Colon (tissue), 2 donors: ENCODE measurements around the gene CDH16.
"Not testable (repeated sequence)": the region's sequence is repeated elsewhere in the genome, so short reads cannot be mapped to it uniquely, and the experiment has no call there.

Experiments used
- FAIRE-seq: peaks from 2 replicates; lab custom pipeline; 2012; peaks lifted over from hg19 to GRCh38; lab: Jason Lieb, UNC
- donor health status: control.
- donor health status: control.

The CDH16 gene

GRCh38 chr16:66946974-66947301 is 28.3 kb upstream of the CDH16 start:
- FAIRE-seq = no peak

DNA sequence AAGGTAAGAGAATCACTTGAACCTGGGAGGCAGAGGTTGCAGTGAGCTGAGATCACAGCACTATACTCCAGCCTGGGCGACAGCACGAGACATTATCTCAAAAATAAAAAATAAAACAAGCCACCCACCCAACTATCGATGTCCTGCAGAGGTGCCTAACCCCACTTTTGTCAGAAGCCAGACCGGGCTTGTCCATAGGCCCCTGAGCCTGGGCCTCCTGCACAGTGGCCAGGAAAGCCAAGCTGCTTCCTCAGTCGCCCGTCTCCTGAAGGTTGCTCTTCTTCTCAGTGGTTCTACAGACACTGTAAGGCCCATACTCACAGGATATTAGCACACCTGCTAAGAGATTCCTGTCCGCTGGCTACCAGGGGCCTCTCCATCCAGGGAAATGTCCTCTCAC is 27.9 kb upstream of the CDH16 start:
- no peak for FAIRE-seq

GRCh38 chr16:66945939-66946338 is 27.3 kb upstream of the CDH16 start:
- no peak for FAIRE-seq

- not testable (repeated sequence) for FAIRE-seq
Observed at GRCh38 chr16:66944971-66945370, 26.3 kb upstream of the CDH16 start.

DNA sequence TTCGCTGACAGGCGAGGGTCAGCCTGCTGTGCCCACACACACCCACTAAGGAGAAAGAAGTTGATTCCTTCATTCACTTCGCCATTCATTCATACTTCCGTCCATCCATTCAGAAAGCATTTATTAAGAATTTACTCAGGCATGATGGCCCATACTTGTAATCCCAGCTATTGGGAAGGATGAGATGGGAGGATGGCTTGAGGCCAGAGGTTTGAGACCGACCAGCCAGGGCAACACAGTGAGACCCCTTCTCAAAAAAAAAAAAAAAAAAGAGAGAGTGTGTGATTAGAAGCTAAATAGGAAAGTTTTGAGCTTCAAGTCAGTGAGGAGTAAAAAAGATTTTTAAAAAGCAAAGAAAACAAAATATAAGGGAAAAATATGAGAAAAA is 25.4 kb upstream of the CDH16 start:
- no peak for FAIRE-seq

GRCh38 chr16:66943426-66944053 is 24.9 kb upstream of the CDH16 start:
- no peak for FAIRE-seq

DNA sequence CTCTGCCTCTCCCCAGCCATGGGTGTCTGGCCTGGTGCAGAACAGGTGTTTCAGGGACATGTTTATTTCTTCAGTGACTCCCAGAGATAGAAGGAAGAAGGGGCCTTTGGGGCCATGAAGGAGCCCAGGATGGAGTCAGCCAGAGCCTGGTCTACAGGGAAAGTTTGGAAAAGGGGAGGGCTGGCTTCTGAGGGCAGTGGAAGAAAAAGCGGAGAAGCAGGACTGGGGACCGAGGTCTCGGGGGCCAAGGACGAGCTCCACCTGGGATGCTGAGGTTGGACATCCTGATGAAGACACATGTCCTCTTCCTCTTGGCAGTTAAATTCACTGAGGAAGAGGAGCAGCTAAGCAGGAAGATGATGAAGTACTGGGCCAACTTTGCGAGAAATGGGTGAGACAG is 24.3 kb upstream of the CDH16 start:
- FAIRE-seq = no peak

DNA sequence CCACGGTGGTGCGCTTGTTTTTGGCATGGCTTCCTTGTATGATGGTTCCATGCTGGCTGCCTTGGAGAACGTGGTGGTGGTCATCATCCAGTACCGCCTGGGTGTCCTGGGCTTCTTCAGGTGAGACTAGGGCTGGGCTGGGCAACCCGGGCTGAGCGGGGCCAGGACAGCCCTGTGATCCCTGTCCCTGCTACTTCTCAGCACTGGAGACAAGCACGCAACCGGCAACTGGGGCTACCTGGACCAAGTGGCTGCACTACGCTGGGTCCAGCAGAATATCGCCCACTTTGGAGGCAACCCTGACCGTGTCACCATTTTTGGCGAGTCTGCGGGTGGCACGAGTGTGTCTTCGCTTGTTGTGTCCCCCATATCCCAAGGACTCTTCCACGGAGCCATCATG is 21.6 kb upstream of the CDH16 start:
- no peak for FAIRE-seq

DNA sequence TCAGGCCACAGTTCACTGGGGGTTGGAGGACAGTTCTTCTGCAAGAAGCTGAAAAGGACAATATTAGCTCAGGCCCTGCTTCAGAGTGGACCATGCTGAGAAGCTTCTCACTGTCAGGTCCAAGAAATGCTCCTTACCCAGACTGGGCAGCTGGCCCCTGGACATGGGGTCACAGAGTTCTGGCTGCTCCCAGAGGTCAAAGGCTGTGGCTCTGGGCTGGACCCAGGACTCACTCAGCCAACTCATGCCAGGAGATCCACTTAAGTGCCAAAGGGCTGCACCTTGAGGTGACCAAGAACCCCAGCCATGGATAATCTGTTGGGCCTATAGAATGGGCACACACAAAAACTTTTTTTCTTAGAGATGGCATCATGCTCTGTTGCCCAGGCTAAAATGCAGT is 20.7 kb upstream of the CDH16 start:
- no peak for FAIRE-seq

DNA sequence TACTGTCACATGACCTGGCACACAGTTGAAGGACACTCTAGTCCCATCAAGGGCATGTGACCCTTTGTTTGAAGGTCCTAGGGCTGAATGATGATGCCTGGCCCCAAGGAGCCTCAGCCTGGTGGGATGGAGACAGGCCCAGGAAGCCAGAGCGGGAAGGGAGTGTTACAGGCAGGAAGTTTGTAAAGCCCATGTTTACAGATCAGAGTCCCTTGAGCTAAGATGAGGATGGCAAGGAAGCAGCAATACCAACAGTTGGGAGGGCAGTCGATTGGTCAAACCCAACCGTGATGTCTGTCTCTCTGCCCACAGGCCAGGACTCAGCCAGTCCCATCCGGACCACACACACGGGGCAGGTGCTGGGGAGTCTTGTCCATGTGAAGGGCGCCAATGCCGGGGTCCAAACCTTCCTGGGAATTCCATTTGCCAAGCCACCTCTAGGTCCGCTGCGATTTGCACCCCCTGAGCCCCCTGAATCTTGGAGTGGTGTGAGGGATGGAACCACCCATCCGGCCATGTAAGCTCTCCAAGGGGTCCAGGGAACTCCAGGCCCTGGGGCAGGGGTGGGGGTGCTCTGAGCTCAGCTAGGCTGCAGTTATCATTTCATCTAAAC is 19.1 kb upstream of the CDH16 start:
- no peak for FAIRE-seq

GRCh38 chr16:66936889-66937554 is 18.3 kb upstream of the CDH16 start:
- FAIRE-seq = no peak

GRCh38 chr16:66936462-66936861 is 17.8 kb upstream of the CDH16 start:
- no peak for FAIRE-seq

DNA sequence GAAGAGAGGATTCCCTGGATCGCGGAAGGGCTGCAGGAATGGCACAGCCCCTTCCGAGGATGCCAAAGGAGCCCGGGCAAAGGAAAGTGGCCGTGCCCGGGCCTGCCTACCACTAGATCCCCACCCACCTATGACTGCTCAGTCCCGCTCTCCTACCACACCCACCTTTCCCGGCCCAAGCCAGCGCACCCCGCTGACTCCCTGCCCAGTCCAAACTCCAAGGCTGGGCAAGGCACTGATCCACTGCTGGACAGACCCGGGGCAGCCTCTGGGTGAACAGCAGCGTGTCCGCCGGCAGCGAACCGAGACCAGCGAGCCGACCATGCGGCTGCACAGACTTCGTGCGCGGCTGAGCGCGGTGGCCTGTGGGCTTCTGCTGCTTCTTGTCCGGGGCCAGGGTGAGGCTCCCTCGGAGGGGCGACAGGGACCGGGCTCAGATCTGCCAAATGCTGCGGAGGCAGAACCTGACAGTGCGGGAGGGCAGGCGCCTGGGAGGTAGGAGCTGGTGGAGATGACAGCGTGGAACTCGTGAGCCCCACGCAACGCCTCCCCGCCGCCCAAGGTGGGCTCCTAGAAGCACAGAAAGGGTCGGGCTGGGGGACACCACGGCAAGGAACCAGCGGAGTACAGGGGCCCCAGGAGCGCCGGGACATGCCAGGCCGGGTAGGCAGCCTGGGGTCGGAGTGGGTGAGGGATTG is 16.8 kb upstream of the CDH16 start, which contains the start of gene CES2:
Gene CES2, plus strand, starts transcription at position 203 of the 698 bp plus-strand sequence. Its CDS starts 120 bp downstream, at position 323.
- FAIRE-seq = no peak

GRCh38 chr16:66934839-66935313 is 16.2 kb upstream of the CDH16 start:
- FAIRE-seq = not testable (repeated sequence)

- FAIRE-seq = no peak
Observed at GRCh38 chr16:66934138-66934838, 15.6 kb upstream of the CDH16 start, which contains the start of gene CIAO2B. Gene CIAO2B, minus strand, starts transcription at chr16:66934402. Its CDS starts 38 bp downstream, at chr16:66934364.

DNA sequence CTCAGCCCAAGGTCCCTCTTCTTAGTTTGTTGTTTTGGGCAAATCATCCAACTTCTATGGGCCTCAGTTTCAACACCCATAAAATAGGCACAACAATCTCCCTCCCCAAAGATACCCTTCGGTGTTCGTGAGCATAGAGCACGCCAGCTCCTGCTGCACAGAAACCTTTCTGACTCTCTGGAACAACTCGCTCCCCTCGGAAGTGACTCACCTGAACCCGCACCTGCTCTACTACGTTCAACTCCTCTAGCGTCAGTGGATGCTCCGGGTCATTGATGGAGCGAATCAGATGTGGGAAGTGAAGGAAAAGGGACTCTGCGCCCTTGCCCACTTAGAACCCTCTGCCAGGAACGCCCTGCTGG is 15.1 kb upstream of the CDH16 start:
- FAIRE-seq = no peak

- FAIRE-seq = no peak
Observed at GRCh38 chr16:66932076-66932475, 13.4 kb upstream of the CDH16 start.

GRCh38 chr16:66931665-66932064 is 13.0 kb upstream of the CDH16 start:
- FAIRE-seq = no peak

GRCh38 chr16:66930189-66930588 is 11.5 kb upstream of the CDH16 start:
- FAIRE-seq = no peak

DNA sequence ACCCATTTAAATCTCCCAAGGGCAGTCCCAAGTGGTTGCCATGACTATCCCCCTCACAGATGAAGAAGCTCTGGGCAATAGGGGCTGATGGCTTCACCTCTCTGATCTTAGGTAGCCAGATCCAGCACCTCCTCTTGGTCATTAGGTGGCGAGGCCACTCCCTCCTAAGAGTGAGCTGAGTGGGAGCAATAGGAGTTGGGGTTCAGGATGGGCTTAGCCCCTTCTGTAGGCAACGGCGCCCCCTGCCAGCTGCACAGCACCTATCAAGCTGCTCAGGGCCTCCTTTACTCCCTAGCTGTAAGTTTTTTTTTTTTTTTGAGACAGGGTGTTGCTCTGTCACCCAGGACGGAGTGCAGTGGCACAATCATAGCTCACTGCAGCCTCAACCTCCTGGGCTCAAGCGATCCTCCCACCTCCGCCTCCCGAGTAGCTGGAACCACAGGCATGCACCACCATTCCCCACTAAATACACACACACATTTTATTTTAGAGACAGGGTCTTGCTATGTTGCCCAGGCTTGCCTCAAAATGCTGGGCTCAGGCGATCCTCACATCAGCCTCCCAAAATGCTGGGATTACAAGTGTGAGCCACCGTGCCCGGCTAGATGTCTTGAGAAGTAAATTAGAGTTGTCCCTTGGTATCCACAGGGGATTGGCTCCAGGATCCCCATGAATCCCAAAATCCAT is 10.2 kb upstream of the CDH16 start:
- no peak for FAIRE-seq

DNA sequence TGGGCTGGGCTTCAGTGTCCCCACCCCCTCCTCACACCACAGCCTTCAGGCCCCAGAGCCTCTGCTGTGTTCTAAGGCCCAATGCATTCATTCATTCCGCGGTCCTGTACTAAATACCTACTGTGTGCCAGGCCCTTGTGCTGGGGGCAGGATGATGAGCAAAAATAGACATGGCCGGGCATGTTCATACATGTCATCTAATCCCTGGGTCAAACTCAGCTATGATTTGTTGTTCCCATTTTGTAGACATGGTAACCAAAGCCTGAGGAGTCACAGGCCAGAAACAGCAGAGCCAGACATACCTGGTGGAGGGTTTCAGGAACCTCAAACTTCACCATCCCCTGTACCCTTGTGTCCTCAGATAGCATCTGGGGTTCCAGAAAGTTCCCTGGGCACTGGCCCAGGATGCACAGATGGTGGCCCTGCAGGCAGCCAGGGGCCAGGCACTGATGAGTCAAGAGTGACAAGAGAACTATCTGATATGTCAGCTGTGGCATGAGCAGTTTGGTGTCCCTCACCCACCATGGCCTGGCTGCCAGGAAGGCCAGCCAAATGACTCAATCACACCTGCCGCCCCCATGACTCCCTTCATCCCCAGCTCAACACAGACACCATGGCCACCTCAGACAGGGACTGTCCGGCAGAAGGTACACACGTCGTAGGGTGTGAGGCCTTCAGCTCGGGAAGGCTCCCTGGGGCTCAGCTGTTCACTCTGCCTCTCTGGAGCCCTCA is 9.4 kb upstream of the CDH16 start:
- FAIRE-seq = no peak
